ENCODE results near the gene KIF1B. TPM values are rescaled to one million over a fixed set of nuclear protein-coding genes. Genes with fewer than 3 reads are reported as not detected.

KIF1B gene
- total and polyA plus RNA-seq, 9 of the 15 experiments (the other 6 are each of a cell fraction or from before 2014, with no cell fraction given): 2.8 to 19.8 (median 11.9) TPM

DNA sequence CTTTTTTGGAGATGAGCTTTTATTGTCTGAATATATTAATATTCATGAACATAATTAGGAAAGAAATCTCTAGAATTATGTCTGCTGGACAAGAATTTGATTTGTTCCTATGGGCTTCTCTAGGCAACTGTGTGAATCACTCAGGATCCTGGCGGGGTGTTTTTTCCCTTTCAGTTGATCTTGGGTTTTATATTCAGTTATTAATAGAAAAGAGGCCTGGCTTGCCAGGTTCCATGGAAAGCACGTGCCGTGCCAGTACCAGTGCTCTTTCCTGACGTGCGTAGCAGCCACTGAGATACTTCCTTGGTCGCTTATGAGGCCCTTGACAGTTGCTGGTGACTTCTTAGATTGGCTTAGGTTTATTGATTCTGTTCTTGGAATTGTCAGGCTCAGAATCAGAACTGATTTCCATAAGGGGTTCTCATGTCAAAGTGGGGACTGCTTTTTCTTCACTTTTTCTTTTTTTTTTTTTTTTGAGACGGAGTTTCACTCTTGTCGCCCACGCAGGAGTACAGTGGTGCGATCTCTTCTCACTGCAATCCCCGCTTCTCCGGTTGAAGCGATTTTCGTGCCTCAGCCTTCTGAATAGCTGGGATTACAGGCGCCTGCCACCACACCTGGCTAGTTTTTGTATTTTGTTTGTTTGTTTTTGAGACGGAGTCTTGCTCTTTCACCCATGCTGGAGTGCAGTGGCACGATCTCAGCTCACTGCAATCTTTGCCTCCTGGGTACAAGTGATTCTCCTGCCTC, 48.7 kb upstream of the KIF1B start:
- ATAC-seq (no peak), DNase-seq (ENCODE audit: extremely low read depth in 1 of 4, low spot score in 3 of 4) (no peak), FAIRE-seq (no peak)
- Histone ChIP-seq H3K27ac (ENCODE audit: extremely low read depth, low read depth, low read length) (no peak overlapping the region), H3K4me1 (replicated peaks in 1 of 2; ENCODE audit: control insufficient read depth in 2 of 2, insufficient read depth in 2 of 2, low read length in 2 of 2) (no peaks in the 10 kb centered on the region), H3K36me3 (ENCODE audit: control insufficient read depth, insufficient read depth, low read length) (peaks cover 64% of the 10 kb centered on the region), H3K4me2 (ENCODE audit: insufficient read depth, low read length) (no peak overlapping the region), H3K27me3 (ENCODE audit: control insufficient read depth in 2 of 2, insufficient read depth in 2 of 2, low read length in 2 of 2) (no peaks in the 10 kb centered on the region), H4K20me1 (replicated peaks; ENCODE audit: control insufficient read depth, insufficient read depth, low read length) (0 out of 2 replicates have a peak, but pooled peaks cover 3% of the 10 kb centered on the region), H3K9me3 (replicated peaks; ENCODE audit: control insufficient read depth, insufficient read depth, low read depth, low read length) (no peaks in the 10 kb centered on the region), H3K4me3 (no peak overlapping the region), H3K79me2 (ENCODE audit: control insufficient read depth, insufficient read depth, low read length) (no peaks in the 10 kb centered on the region), H2AFZ (ENCODE audit: low read depth, low read length) (no peak overlapping the region), H3K9ac (ENCODE audit: insufficient read depth in 1 of 2, low read depth in 2 of 2, low read length in 2 of 2) (no peak overlapping the region), H3K9me1 (ENCODE audit: control insufficient read depth, insufficient read depth, low read length) (no peaks in the 10 kb centered on the region)
- TF ChIP-seq ZFP36 (IDR thresholded peaks at IDR 0.05; ENCODE audit: low read depth, low read length, partially characterized antibody): no peak
- TF ChIP-seq CTCF (IDR thresholded peaks at IDR 0.05 in 2 of 3, conservative IDR thresholded peaks at IDR 0.05 in 1 of 3; ENCODE audit: insufficient read depth in 2 of 3, low read depth in 1 of 3, low read length in 3 of 3): no peak
- no peak for TF ChIP-seq TRIM25 (IDR thresholded peaks at IDR 0.05; ENCODE audit: borderline replicate concordance)
- no peak for TF ChIP-seq HMGN3 (IDR thresholded peaks at IDR 0.05; ENCODE audit: borderline replicate concordance, extremely low read depth, insufficient read length, low read depth, low read length)
- TF ChIP-seq, protein P1, sequence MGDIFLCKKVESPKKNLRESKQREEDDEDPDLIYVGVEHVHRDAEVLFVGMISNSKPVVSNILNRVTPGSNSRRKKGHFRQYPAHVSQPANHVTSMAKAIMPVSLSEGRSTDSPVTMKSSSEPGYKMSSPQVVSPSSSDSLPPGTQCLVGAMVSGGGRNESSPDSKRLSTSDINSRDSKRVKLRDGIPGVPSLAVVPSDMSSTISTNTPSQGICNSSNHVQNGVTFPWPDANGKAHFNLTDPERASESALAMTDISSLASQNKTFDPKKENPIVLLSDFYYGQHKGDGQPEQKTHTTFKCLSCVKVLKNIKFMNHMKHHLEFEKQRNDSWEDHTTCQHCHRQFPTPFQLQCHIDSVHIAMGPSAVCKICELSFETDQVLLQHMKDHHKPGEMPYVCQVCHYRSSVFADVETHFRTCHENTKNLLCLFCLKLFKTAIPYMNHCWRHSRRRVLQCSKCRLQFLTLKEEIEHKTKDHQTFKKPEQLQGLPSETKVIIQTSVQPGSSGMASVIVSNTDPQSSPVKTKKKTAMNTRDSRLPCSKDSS (IDR thresholded peaks at IDR 0.05; ENCODE audit: low read depth, partially characterized antibody): no peak
- TF ChIP-seq NCOA1 (IDR thresholded peaks at IDR 0.05; ENCODE audit: low read depth): no peak
- no peak for TF ChIP-seq NFE2 (IDR thresholded peaks at IDR 0.05; ENCODE audit: low read depth)
- no peak for TF ChIP-seq BHLHE40 (IDR thresholded peaks at IDR 0.05; ENCODE audit: low read length)
- TF ChIP-seq SUPT5H (IDR thresholded peaks at IDR 0.05): no peak
- TF ChIP-seq L3MBTL2 (IDR thresholded peaks at IDR 0.05): no peak
- CTCF ChIA-PET (ENCODE audit: low intra/inter-chr PET ratio): interaction anchor here (0.7 kb wide), 1 partner anchor 193 kb away, joined by 3 read pairs; no protein-coding TSS in a partner anchor
- no TSS peak for BruUV-seq (replicated peaks)
- 95% methylated on average over 15 of the region's 17 CpGs for WGBS (ENCODE audit: insufficient coverage, low coverage, missing lambda C conversion rate)
- in situ Hi-C loops (cut with MboI): no loop called here
- intact Hi-C loops (cut with micrococcal nuclease): no loop called here
- POLR2A ChIA-PET: interaction anchor here (0.6 kb wide), 1 partner anchor 10 kb away, joined by 3 read pairs; no protein-coding TSS in a partner anchor
